Activated T-cell treated with anti-CD3 and anti-CD28 coated beads for 24 hours (primary cell): Measurements from ENCODE around the gene TSHZ1.

Experiments used
- DNase-seq: peaks from one replicate; pipeline ENCODE4 v3.0.0-alpha.2; 2020; ENCODE audit warnings: low read depth

Gene TSHZ1, protein sequence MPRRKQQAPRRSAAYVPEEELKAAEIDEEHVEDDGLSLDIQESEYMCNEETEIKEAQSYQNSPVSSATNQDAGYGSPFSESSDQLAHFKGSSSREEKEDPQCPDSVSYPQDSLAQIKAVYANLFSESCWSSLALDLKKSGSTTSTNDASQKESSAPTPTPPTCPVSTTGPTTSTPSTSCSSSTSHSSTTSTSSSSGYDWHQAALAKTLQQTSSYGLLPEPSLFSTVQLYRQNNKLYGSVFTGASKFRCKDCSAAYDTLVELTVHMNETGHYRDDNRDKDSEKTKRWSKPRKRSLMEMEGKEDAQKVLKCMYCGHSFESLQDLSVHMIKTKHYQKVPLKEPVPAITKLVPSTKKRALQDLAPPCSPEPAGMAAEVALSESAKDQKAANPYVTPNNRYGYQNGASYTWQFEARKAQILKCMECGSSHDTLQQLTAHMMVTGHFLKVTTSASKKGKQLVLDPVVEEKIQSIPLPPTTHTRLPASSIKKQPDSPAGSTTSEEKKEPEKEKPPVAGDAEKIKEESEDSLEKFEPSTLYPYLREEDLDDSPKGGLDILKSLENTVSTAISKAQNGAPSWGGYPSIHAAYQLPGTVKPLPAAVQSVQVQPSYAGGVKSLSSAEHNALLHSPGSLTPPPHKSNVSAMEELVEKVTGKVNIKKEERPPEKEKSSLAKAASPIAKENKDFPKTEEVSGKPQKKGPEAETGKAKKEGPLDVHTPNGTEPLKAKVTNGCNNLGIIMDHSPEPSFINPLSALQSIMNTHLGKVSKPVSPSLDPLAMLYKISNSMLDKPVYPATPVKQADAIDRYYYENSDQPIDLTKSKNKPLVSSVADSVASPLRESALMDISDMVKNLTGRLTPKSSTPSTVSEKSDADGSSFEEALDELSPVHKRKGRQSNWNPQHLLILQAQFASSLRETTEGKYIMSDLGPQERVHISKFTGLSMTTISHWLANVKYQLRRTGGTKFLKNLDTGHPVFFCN (N-terminal part only)

DNA sequence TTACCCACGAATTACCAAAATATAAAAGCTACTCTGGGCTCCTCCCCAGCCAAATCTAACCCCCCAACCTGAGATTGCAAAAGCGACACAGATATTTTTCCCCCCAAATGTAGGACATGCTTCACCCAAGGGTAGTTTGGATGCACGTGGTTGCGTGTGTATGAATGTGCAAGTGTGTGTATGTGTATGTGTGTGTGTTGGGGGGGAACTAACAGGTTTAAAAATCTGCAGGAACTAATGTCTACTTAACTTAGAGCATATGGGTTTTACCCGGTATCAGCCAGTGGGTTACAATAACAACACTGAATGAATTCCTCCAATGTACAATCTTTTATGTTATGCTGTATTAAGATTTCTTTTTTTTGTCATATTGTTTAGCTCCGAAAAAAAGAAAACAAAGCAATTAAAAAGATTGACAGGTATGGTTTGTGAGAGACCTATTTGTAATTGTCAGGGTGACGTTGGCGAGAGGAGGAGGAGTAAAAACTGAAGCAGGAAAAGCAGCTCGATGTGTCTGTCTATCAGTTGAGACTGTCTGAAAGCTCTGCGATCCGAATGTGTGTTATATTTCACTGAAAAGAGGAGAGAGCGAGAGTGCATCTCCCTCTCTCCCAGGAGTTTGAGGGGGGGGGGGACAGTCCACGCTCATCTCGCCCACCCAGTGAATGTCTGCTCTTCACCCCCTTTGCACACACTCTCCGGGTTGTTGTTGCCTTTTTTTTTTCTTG is at the start of gene TSHZ1:
TSS of gene TSHZ1 (plus strand) at position 524 of the 728 bp plus-strand sequence. CDS start 1,080 bp downstream, outside the sequence.
- peak; percentile 47 for DNase-seq

DNA sequence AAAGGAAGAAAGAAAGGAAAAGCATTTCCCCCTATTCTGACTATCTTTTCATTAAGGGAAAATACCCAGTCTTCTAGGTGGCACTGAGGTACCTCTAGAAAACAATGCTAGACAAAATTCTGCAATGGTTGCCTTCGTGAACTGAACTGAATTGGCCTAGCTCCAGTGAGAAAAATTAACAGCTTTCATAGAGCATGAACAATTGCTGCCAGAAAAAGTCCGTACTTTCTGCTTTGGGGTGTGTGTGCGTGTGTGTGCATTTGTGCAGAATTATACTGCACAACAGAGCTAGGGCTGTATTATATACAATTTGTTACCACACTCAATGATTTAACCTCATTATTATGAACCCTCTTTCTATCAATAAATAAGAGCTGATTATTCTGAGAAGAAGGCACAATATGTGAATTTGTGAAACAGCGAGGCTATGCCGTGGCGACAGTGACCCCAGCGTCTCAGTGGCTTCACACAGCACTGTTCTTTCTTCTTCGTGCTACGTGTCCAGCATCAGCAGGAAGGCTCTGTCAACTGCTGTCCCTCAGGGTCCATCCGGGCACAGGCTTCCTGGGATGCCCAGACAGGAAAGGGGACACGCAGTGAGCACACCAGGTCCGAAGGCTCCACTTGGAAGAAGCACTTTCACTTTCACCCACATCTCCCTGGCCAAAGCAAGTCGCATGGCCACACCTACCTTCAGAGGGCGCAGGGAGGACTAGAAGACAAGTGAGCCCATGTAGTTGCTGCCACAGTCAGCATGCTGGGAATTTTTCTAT is 49.2 kb upstream of the TSHZ1 start:
- no peak for DNase-seq

DNA sequence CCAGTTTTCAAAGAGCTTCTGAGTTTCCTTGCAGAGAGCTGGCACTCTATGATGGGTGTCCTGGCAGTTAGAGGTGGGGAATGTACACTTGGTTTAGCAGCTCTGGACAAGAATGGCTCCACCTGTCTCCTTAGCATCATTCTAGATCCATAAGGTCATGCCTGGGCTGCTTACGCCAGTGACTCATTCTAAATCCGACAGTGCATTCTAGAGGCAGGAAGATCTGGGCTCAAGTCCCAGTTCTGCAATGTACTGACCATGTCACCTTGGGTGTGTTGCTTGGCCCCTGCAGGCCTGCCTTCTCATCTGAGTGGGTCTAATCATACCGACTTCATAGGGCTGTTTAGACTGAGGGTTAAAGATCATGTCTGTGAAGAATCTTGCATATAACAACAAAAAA is 48.1 kb upstream of the TSHZ1 start:
- DNase-seq: no peak

DNA sequence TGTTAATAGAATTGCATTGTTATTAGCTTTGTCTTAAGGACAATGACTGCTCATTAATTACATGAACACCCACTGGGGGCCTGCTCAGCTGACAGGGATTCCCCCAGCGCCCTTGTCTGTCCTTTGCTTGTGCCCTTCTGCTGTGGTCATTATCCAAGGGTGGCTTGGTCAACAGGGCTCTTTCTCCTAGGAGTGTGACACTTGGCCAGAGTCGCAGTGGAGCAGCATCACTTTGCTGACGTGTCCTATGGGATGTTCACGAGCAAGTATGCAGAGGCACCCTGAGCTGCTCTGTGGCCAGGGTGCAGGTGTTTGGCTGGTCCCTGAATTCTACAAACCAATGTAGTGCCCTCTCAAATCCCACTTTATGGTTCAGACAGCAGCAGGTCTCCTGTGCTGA is 47.6 kb upstream of the TSHZ1 start:
- DNase-seq: no peak

DNA sequence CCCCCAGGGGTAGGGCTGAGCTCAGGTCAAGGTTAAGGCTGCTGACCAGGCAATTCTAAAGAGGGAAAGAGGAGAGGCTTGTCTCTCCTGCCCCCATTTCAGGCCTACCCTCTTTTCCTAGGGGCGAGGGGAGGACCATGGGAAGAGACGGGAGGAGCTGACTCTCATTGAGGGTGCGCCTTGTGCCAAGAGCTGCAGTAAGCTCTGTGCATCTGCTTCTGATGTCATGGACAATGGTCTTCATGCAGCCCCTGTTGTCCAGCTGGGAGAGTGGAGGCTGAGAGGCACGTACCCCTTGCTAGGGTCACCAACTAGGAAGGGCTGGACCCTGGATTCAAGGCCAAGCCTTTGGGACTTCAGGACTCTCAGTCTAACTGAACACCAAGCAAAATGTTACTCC is 46.9 kb upstream of the TSHZ1 start:
- DNase-seq: no peak

DNA sequence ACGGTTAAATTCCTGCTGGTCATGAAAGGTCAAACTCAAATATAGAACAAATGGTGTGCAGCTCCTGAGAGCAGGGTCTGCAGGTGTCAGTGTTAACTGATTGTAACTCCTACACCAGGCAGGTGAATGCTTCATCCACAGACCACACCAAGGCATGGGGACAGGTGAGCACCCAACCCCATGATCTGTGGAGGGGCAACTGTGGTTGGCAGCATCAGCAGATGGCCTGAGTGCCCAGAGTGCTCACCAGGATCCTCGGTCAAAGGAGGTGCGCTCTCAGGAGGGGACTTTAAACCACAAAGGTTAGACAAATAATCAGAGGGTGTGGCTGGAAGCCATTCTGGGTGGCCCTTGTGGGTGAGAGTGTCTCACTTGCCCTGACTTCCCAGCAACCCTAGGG is 46.1 kb upstream of the TSHZ1 start:
- no peak for DNase-seq

DNA sequence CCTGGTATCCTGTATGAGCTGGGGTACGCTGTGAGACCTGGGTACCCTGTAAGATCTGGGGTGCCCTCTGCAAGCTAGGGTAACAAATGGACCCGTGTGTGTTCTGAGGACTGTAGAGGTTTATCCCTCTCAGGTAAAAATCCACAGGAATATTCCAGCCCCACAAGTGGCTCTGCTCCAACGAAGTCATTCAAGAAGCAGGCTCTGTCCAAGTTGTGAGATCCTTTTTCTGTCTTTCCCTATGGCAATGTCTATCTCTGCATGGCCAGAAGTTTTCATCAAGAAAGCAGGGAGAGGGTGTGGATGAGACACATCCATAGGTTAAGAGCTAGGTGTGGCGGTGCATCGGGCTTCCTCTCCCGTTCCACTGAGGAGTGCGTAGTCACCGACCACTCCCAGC is 44.7 kb upstream of the TSHZ1 start:
- no peak for DNase-seq

DNA sequence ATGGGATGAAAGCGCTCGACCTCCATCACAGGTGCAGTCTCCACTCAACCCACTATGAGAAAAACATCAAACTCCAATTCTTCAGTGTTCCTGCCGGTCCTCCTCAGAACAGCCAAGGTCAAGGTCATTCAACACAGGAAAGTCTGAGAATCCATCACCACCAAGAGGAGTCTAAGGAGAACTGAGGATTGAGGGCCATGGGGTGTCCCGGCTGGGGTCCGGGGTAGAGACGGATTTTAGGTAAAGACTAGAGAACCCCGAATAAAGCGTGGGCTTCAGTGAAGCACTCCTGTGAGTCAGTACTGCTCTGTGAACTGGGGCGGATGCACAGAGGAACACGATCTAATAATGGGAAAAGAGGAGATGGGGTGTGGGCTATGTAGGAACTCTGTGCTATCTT is 43.5 kb upstream of the TSHZ1 start:
- no peak for DNase-seq

DNA sequence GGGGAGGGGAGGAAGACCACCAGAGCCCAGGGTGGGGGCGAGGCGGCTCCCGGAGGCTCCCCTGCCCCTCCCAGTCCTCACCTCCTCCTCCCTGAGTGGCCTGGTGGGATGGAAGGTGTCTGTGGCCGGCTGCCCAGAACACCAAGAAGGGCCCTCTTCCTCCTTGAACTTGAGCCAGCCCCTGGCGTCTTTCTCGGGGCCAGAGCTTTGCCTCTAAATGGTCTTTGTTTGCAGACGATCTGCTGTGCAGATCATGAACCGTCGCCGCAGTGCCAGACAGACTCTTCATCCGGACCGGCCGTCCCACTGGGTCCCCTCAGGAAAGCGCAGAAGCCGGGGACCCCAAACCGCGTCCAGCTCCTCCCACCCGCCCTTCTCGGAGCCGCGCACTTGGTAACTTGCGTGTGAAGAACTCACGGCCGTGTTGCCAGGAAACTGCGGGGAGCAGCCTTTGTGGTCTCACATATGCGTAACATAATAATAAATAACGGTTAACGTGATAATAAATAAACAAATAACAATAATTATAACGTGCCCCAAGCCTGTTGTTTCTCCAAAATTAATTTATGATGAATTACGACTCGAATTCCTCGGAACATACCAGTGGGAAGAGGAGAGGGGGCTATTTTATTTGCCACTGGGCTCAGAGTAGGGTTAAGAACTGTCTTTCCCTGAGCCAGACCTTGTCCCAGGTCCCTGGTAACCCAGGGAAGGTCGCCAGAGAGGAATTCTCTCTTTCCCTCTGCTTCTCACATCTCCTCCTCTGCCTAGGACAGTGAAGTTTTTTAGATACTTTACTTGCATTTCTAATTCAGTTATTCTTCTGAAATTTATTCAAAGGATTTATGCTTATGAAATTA is 42.6 kb upstream of the TSHZ1 start:
- DNase-seq: no peak

DNA sequence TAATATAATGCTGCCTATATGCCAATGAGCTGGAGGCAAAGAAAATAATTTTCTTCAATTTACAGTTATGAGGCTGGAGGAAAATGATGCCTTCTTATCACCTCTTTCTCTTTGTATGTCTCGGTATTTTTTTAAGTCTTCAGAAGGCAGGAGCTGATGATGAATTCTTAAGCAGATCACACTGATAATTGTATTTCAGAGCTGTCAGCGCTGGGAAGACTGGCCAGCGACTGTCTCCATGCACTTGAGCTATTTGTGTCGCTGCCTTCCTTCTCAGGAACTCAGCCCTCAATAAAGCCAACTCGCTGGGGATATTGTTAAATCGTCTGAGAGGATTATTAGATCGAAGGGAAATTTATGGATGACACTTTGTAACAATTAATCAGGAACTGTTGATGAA is 42.0 kb upstream of the TSHZ1 start:
- no peak for DNase-seq

DNA sequence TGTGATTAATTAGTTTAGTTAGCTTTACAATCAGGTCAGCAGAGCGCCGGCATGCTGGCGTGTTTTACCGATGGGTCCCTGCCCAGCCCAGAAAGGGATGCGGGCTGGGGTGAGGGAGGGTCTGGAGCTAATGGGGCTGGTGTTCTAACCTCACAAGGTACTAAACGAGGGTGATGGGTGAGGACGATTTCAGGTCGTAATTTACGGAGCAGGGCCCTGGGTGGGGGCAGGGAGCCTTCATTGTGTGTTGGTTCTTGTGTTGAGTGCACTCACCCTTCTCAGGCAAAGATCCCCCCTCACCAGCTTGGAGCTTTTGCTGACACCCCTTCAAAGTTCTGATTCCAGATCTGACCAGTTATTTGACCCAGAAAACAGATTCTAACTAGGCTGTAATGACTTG is 41.2 kb upstream of the TSHZ1 start:
- DNase-seq: no peak

DNA sequence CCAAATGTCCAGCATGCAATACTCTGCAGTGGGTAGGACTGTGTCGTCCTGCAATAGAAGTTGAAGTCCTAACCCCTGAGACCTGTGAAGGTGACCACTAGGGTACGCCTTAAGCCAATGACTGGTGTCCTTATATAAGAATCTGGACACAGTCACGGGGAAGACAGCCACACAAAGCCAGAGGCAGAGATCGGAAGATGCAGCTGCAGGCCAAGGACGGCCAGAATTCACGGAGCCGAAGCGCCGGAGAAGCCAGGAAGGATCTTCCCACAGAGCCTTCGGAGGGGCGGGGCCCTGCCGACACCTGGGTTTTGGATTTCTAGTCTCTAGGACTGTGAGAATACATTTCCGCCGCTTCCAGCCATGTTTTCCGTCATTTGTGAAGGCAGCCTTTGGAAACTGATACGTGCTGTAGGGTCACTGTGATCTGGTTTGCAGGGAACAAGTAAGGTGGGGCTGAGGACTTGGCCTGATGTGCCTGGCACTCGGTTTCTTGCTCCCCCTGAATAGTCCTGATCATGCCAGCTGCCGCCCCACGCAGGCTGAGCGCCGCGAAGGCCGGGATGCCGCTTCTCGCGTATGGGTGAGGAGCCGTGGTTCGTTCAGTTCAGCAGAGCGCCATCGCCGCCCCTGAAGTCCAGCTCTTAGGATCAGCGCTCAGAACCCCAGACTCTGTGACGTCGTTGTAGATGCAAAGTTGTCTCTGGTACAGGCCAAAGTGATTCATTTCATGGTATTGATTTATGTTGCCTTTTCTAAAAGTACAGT is 40.4 kb upstream of the TSHZ1 start:
- no peak for DNase-seq

DNA sequence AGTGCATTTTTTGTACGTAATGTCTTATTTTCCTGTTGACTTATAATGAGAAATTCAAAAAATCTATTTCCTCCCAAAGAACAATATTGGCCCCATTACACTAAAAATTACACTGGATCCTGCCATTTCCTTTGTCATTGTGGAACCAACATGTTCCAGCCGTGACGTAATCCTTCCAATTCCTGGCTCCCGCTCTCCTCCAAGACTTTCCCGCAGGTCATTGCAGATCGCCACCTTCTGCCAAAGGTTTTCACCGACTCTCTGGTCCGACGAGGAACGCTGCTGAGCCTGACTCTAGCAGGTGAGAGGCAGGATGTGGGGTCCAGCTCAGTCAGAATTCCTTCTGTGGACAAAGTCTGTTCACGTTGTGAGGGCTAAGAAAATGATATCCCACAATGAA is 39.7 kb upstream of the TSHZ1 start:
- DNase-seq: no peak

DNA sequence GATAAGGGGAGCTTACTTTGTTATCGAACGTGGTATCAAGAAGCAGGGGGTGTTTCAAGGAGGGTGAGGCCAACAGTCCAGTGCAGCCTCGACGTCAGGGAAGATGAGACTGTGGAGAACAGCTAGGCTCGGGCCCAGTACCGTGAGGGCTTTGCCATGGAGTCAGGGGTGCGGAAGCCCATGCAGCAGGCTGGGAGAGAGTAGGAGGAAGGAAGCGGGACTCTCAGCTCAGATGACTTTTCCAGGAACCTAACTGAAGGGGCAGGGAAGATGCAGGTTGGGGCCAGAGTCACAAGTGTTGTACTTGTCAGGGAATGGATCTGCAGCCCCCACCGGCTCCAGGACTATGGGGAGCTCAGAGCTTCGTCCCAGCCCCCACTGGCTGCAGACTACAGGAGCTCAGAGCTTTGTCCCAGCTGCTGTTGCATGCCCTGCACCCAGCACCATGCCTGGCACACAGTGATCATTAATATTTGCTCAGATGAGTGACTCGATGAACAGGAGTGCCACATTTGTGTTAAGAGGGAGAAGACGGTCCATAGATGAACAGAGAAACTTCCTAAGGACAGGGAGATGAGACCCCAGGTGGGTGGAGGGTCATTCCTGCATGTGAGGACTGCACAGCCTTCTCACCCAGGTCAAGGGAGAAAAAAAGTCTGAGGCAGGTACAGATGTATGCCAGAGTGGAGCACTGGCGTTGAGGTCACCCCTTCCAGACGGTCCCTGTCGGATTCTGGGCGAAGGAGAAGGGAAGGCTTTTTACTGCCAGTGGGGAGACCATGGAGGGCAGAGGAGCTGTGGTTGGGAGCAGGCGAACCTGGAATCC is 38.1 kb upstream of the TSHZ1 start:
- DNase-seq: no peak

DNA sequence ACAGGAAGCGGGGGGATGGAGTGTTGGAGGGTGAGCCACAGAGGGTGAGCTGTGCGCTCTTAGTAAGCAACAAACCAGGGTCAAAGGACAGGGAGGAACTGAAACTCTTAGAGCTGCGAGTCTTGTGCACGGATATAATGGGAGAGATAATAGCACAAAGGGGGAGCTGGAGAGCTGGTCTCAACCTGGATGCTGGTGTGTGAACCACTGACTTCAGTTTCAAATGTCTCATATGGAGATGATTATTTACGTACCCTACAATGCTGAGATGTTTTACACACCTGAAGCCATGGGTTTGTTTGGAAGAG is 37.5 kb upstream of the TSHZ1 start:
- DNase-seq: no peak

DNA sequence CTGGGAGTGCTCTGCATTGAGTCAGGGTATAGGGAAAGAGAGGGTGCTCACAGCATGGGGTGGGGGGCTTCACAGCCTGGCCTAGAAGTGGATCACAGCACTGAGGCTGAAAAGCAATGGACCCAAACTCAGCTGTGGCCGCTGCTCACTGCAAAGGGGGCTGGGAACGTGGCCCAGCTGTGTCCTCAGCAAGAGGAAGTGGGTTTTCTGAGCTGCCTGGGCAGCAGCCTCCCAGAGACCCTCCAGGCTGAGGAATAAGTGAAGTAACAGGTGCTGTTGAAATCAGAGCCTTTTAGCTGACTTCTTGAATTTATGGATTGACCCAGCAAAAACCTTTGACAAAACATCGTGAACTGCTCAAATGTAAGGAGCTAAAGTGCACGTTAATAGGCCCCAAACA is 36.9 kb upstream of the TSHZ1 start:
- no peak for DNase-seq

DNA sequence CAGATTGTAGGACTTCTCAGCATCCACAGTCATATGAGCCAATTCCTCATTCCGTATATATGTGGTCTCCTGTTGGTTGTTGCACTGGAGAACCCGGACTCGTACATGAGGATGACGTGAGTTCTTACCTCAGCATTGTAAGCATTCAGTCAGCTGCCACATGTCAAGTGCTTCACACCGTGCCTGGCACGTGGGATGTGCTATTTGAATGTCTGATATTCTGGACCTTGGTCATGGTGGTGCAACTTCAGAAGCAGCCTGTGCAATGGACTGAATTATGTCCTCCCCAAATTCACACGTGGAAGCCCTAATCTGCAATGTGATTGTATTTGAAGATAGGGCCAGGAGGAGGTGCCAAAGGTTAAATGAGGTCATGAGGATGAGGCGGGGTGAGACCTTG is 33.7 kb upstream of the TSHZ1 start:
- DNase-seq: no peak

DNA sequence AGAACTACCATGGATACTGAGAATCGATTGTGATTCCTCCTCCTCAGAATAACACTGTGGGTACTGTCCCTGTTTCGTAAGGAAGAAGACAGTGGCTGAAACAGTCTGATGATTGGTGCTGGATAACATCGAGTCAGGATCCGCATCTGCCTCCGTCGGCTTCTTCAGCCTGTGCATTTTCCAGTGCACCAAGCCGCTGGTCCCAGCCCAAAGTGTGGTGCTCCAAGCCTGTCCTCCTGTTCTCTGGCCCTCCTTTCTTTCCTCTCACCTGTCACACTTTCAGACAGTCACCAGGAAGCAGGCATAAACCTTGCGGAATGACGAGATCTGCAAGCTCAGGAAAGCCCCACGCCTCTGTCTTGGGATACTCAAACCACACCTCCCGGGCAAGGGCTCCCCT is 32.2 kb upstream of the TSHZ1 start:
- no peak for DNase-seq
